Measurements from ENCODE around the gene MGAT5B. TPM values are rescaled to one million over a fixed set of nuclear protein-coding genes. Genes with fewer than 3 reads are reported as not detected.

MGAT5B gene
- total RNA-seq, 2 experiments from 2014 or later = 0.12 to 0.18 TPM

GRCh38 chr17:76866774-76867577, 1.2 kb upstream of the MGAT5B start:
- Mint-ChIP-seq H3K27me3 (peaks cover 29% of the 10 kb centered on the region), H3K4me1 (peaks cover 2% of the 10 kb centered on the region), H3K36me3 (no peaks in the 10 kb centered on the region), H3K9me3 (no peaks in the 10 kb centered on the region), H3K27ac (no peak overlapping the region), H3K4me3 (no peak overlapping the region)
- no peak for DNase-seq

- Mint-ChIP-seq H3K27me3 (peaks cover 29% of the 10 kb centered on the region), H3K9me3 (no peaks in the 10 kb centered on the region), H3K36me3 (no peaks in the 10 kb centered on the region), H3K4me3 (peak overlapping the region; percentile 57), H3K27ac (no peak overlapping the region), H3K4me1 (peaks cover 7% of the 10 kb centered on the region)
- no peak for DNase-seq
These were observed 527 bp upstream of the MGAT5B start for GRCh38 chr17:76867578-76868175.

- peaks cover 7% of the 10 kb centered on the region for H3K4me1 Mint-ChIP-seq
- H3K4me3 Mint-ChIP-seq = peak overlapping the region; percentile 61
- DNase-seq = peak; percentile 40
- no peak overlapping the region for H3K27ac Mint-ChIP-seq
- H3K27me3 Mint-ChIP-seq = peaks cover 29% of the 10 kb centered on the region
- H3K36me3 Mint-ChIP-seq = no peaks in the 10 kb centered on the region
- no peaks in the 10 kb centered on the region for H3K9me3 Mint-ChIP-seq
These were observed 678 bp downstream of the MGAT5B start for GRCh38 chr17:76868669-76869495.

GRCh38 chr17:76869496-76870376, 1.5 kb downstream of the MGAT5B start:
- Mint-ChIP-seq H3K27ac (no peak overlapping the region), H3K36me3 (no peaks in the 10 kb centered on the region), H3K9me3 (no peaks in the 10 kb centered on the region), H3K27me3 (peaks cover 29% of the 10 kb centered on the region), H3K4me3 (no peak overlapping the region), H3K4me1 (peaks cover 7% of the 10 kb centered on the region)
- DNase-seq = no peak

DNA sequence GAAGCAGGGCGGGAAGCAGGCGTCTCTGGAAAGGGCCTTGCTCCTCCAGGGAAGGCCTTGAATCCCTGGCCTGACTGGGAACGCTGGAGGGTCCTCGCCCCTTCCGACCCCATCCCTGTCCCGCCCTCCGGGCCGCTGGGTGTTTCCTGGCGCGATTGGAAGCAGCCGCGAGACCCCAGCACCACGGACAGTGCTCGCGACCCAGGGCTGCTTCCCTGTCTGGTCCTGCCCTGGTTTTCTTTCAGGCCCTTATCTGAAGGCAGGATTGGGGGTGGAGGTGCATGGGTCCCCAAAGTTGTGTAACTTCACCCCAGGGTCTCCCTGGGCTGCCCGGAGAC, 2.1 kb downstream of the MGAT5B start:
- Mint-ChIP-seq H3K36me3 (no peaks in the 10 kb centered on the region), H3K9me3 (peaks cover 1% of the 10 kb centered on the region), H3K4me3 (no peak overlapping the region), H3K27me3 (peaks cover 29% of the 10 kb centered on the region), H3K27ac (no peak overlapping the region), H3K4me1 (peaks cover 7% of the 10 kb centered on the region)
- DNase-seq = no peak

DNA sequence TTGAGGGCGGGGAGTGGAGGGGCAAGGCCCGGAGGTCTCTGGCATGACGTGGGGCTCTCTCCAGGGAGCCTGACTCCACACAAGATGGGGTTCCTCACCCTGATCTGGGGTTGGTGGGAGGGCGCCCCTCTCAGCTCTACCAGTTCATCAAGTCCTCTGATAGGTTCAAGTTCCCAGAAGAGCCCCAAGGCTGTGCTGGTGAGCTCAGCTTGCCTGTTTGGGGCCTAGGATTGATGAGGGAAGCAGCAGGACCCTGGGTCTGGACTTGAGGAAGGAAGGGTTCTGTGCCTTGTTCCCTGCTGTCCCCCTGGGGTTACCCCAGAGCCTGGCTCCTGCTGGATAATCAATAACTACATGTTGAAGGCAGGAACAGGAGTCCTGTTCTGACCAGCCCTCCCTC, 3.5 kb downstream of the MGAT5B start:
- Mint-ChIP-seq H3K36me3 (peaks cover 3% of the 10 kb centered on the region), H3K27me3 (peaks cover 29% of the 10 kb centered on the region), H3K4me3 (no peak overlapping the region), H3K4me1 (peaks cover 7% of the 10 kb centered on the region), H3K9me3 (peaks cover 6% of the 10 kb centered on the region), H3K27ac (no peak overlapping the region)
- DNase-seq = no peak

GRCh38 chr17:76872221-76872873, 4.1 kb downstream of the MGAT5B start:
- Mint-ChIP-seq H3K9me3 (peaks cover 6% of the 10 kb centered on the region), H3K4me1 (peaks cover 7% of the 10 kb centered on the region), H3K4me3 (no peak overlapping the region), H3K27ac (no peak overlapping the region), H3K36me3 (peaks cover 3% of the 10 kb centered on the region), H3K27me3 (peaks cover 26% of the 10 kb centered on the region)
- DNase-seq = no peak

GRCh38 chr17:76872874-76873221, 4.6 kb downstream of the MGAT5B start:
- no peak overlapping the region for H3K27ac Mint-ChIP-seq
- H3K9me3 Mint-ChIP-seq = peaks cover 6% of the 10 kb centered on the region
- no peak overlapping the region for H3K4me3 Mint-ChIP-seq
- peaks cover 7% of the 10 kb centered on the region for H3K4me1 Mint-ChIP-seq
- H3K36me3 Mint-ChIP-seq = peaks cover 3% of the 10 kb centered on the region
- peaks cover 21% of the 10 kb centered on the region for H3K27me3 Mint-ChIP-seq
- no peak for DNase-seq

DNA sequence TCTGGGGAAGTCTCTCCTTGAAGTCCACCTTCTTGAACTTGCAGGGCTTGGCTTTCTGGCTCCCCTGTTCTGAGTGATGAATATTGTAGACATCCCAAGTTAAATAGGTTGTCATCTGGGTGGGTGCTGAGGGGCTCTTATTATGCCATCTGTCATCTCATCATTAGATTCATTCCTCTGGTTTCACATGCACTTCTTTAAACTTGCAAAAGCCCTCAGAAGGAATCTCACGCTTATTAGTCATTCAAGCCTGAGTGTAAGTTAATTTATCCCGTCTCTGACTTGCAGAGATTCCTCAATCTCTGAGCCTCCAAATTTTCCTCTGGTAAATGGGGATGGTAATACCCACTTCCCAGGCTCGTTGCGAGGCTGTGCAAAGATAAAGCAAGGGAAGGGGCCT, 5.7 kb downstream of the MGAT5B start:
- Mint-ChIP-seq H3K9me3 (peaks cover 6% of the 10 kb centered on the region), H3K4me3 (no peak overlapping the region), H3K36me3 (peaks cover 3% of the 10 kb centered on the region), H3K27ac (no peak overlapping the region), H3K4me1 (peaks cover 7% of the 10 kb centered on the region), H3K27me3 (peaks cover 19% of the 10 kb centered on the region)
- no peak for DNase-seq

DNA sequence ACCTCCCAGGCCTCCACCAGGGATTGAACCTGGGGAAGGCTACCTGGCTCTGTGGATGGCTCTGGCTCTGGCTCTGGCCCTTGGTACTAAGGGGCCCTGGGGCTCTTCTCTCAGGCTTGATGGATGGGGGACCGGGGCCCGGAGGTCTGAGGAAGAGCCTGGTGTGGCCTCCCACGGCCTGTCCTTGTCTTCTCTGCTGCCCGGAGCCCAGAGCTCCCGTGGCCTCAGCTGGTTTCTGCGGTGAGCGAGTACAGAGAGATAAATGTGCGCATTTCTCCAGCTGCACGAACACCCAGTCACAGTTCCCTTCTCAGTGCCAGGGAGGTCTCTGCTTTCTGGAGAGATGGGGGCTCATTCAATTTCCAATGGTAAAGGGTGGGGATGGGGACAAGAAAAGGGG, 9.2 kb downstream of the MGAT5B start:
- Mint-ChIP-seq H3K36me3 (peaks cover 3% of the 10 kb centered on the region), H3K4me3 (no peak overlapping the region), H3K9me3 (peaks cover 6% of the 10 kb centered on the region), H3K4me1 (peaks cover 2% of the 10 kb centered on the region), H3K27me3 (no peaks in the 10 kb centered on the region), H3K27ac (no peak overlapping the region)
- no peak for DNase-seq

DNA sequence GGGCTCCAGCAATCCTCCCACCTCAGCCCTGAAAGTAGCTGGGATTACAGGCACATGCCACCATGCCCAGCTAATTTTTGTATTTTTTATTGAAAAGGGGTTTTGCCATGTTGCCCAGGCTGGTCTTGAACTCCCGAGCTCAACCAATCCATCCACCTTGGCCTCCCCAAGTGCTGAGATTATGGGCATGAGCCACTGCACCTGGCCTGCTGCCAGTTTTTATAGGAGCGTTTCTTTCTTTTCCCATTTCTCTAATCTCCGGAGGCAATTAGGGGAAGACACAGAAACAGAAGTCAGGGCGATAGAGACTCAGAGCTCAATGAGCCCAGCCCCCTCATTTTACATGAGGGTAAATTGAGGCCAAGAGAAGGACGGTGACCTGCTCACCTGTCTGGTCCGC, 10.4 kb downstream of the MGAT5B start:
- DNase-seq = no peak
- H3K36me3 Mint-ChIP-seq = peaks cover 3% of the 10 kb centered on the region
- H3K9me3 Mint-ChIP-seq = peaks cover 6% of the 10 kb centered on the region
- no peaks in the 10 kb centered on the region for H3K4me1 Mint-ChIP-seq
- H3K27ac Mint-ChIP-seq = no peak overlapping the region
- H3K27me3 Mint-ChIP-seq = no peaks in the 10 kb centered on the region
- H3K4me3 Mint-ChIP-seq = no peak overlapping the region

DNA sequence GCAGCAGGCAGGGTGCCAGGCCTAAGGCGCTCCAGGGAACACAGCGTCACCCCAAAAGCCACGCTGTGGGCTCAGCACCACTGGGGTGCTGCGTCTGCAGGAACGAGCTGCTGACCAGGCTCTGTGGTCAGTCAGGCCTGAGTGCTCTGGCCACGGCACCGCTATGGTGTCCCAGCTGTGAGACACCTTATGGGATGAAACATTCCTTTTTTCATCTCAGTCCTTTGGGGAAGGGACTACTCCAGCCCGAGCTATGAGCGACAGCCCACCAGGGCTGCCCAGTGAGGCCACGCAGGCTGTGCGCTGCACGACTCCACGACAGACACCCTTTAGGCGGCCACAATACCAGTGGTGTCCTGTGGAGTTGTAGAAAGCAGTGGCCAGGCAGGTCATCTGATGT, 11.1 kb downstream of the MGAT5B start:
- H3K27ac Mint-ChIP-seq = no peak overlapping the region
- no peak for DNase-seq
- H3K4me1 Mint-ChIP-seq = no peaks in the 10 kb centered on the region
- no peaks in the 10 kb centered on the region for H3K27me3 Mint-ChIP-seq
- no peak overlapping the region for H3K4me3 Mint-ChIP-seq
- peaks cover 3% of the 10 kb centered on the region for H3K36me3 Mint-ChIP-seq
- H3K9me3 Mint-ChIP-seq = peaks cover 6% of the 10 kb centered on the region

- no peak overlapping the region for H3K27ac Mint-ChIP-seq
- no peaks in the 10 kb centered on the region for H3K4me1 Mint-ChIP-seq
- H3K36me3 Mint-ChIP-seq = peaks cover 3% of the 10 kb centered on the region
- no peak overlapping the region for H3K4me3 Mint-ChIP-seq
- no peak for DNase-seq
- no peaks in the 10 kb centered on the region for H3K27me3 Mint-ChIP-seq
- peaks cover 6% of the 10 kb centered on the region for H3K9me3 Mint-ChIP-seq
These were observed 11.5 kb downstream of the MGAT5B start for GRCh38 chr17:76879691-76880090.

- Mint-ChIP-seq H3K36me3 (peaks cover 3% of the 10 kb centered on the region), H3K4me1 (no peaks in the 10 kb centered on the region), H3K9me3 (peaks cover 5% of the 10 kb centered on the region), H3K27me3 (no peaks in the 10 kb centered on the region), H3K27ac (no peak overlapping the region), H3K4me3 (no peak overlapping the region)
- DNase-seq = no peak
These were observed 12.1 kb downstream of the MGAT5B start for GRCh38 chr17:76880268-76880667.

All from activated naive CD8-positive, alpha-beta T cell treated with anti-CD3 and anti-CD28 coated beads for 36 hours (primary cell).